ENCODE measurements around the gene HOXB2. TPM values are rescaled to one million over a fixed set of nuclear protein-coding genes. Genes with fewer than 3 reads are reported as not detected.

Gene HOXB2
- total RNA-seq, 1 experiment from 2014 or later, result 34.5 TPM

DNA sequence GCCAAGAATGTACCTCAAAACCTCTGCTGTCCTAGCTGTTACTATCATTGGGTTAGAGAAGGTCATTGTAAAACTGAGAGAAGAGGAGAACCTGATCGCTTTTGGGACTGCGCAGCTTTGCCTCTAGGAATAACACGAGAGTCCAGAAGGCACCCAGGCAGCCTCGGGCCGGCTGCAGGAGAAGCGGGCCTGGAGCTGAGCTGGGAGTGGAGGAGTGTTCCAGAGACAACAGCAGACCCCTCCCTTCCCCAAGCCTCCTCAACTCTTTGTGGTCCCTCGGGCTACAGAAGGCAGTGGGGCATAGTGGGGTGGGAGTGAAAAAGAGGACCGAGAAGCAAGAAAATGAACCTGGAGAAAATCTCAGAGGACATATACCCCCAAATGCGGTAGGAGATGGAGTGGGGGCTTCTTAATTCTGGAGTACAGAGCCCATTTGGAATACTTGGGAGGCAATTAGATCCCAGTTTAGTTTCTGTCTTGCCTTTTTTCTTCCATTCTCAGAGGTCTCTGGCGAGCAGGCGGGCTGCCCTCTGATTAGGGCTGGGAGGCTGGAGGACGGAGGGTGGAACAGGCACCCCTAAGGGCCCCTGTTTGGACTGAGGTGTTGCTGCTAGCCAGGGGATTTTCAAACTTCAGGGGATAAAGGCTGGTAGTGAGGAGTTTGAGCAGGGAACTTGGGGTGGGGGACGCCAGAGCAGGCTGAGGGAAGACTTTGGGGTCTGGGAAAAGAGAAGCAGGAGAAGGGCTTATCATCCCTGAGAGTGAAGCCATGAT lies 13.3 kb upstream of the HOXB2 start:
- no peaks in the 10 kb centered on the region for H3K36me3 ChIP-seq (ENCODE audit: insufficient read depth, low read length, poor library complexity, severe bottlenecking)
- H3K4me1 ChIP-seq (ENCODE audit: insufficient read depth, low read length, poor library complexity, severe bottlenecking), result peaks cover 64% of the 10 kb centered on the region
- H3K27ac ChIP-seq (ENCODE audit: low read depth, low read length, poor library complexity, severe bottlenecking), result no peak overlapping the region
- DNase-seq (ENCODE audit: low spot score), result no peak
- TF ChIP-seq EZH2 (IDR thresholded peaks at IDR 0.05; ENCODE audit: borderline replicate concordance, low read depth, low read length, poor library complexity, severe bottlenecking), result no peak
- TF ChIP-seq, protein P1, sequence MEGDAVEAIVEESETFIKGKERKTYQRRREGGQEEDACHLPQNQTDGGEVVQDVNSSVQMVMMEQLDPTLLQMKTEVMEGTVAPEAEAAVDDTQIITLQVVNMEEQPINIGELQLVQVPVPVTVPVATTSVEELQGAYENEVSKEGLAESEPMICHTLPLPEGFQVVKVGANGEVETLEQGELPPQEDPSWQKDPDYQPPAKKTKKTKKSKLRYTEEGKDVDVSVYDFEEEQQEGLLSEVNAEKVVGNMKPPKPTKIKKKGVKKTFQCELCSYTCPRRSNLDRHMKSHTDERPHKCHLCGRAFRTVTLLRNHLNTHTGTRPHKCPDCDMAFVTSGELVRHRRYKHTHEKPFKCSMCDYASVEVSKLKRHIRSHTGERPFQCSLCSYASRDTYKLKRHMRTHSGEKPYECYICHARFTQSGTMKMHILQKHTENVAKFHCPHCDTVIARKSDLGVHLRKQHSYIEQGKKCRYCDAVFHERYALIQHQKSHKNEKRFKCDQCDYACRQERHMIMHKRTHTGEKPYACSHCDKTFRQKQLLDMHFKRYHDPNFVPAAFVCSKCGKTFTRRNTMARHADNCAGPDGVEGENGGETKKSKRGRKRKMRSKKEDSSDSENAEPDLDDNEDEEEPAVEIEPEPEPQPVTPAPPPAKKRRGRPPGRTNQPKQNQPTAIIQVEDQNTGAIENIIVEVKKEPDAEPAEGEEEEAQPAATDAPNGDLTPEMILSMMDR (conservative IDR thresholded peaks at IDR 0.05; ENCODE audit: low read depth, low read length), result no peak
- no peaks in the 10 kb centered on the region for H3K27me3 ChIP-seq (replicated peaks; ENCODE audit: insufficient read depth, low read depth, low read length, poor library complexity)
- CTCF ChIA-PET, result no interaction called here
- H3K4me3 ChIP-seq (ENCODE audit: low read depth, low read length, poor library complexity, severe bottlenecking), result no peak overlapping the region
- POLR2A ChIA-PET (ENCODE audit: low non-redundant PET), result interaction anchor here (0.6 kb wide), 1 partner anchor 13 kb away, joined by 3 read pairs; no protein-coding TSS in a partner anchor
- intact Hi-C loops (cut with micrococcal nuclease; ENCODE audit: unreplicated experiment), result no loop called here
- no peaks in the 10 kb centered on the region for H3K9me3 ChIP-seq (ENCODE audit: low read depth, low read length, poor library complexity, severe bottlenecking)
- BruUV-seq (replicated peaks), result no TSS peak

DNA sequence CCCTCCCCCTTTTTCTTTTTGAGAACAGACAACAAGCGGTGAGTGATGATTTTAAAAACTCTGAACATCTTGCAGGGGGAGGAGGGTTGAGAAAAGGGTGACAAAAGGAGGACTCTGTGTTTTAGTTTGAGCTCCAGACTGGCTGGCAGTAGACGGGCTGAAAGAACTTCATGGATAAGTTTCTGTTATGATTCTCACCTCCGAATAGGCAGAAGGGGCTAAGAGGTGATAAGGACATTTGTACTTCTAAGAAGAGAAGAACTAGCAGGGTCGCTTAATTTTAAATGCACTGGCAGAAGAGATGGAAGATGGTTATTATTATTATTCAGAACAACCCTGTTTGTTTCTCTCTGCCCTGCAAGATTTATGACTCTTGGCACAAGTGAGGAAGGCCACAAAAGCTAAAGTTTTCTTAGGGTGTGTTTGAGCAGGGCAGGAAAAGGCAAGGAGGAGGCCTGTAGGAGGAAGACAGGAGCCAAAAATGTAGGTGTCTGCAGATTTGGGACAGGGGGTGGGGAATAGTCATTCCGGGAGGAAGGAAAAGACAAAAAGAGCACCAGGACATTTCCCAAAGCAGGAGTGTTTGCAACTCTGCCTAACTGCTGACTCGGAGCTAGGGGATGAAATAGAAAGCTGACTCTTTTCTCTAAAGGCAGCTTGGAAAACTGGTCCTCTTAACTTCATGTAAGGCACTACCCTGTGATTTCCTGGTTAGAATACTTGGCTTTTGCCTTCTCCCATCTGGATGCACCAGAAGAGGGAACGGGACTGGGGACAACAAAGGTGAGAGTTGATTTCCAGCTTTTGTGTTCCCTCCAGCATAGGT lies 11.9 kb upstream of the HOXB2 start:
- intact Hi-C loops (cut with micrococcal nuclease; ENCODE audit: unreplicated experiment), result no loop called here
- H3K4me1 ChIP-seq (ENCODE audit: insufficient read depth, low read length, poor library complexity, severe bottlenecking), result peaks cover 50% of the 10 kb centered on the region
- ChIA-PET CTCF (interaction anchor here (0.6 kb wide), 1 partner anchor 185 kb away, joined by 3 read pairs; no protein-coding TSS in a partner anchor), POLR2A (ENCODE audit: low non-redundant PET) (interaction anchor here (0.5 kb wide), 1 partner anchor 14 kb away, joined by 4 read pairs; no protein-coding TSS in a partner anchor)
- H3K9me3 ChIP-seq (ENCODE audit: low read depth, low read length, poor library complexity, severe bottlenecking), result no peaks in the 10 kb centered on the region
- no peaks in the 10 kb centered on the region for H3K27me3 ChIP-seq (replicated peaks; ENCODE audit: insufficient read depth, low read depth, low read length, poor library complexity)
- no TSS peak for BruUV-seq (replicated peaks)
- peaks cover 7% of the 10 kb centered on the region for H3K36me3 ChIP-seq (ENCODE audit: insufficient read depth, low read length, poor library complexity, severe bottlenecking)
- DNase-seq (ENCODE audit: low spot score), result peak; percentile 53
- H3K4me3 ChIP-seq (ENCODE audit: low read depth, low read length, poor library complexity, severe bottlenecking), result no peak overlapping the region
- TF ChIP-seq, protein P1 (conservative IDR thresholded peaks at IDR 0.05; ENCODE audit: low read depth, low read length), result no peak
- TF ChIP-seq EZH2 (IDR thresholded peaks at IDR 0.05; ENCODE audit: borderline replicate concordance, low read depth, low read length, poor library complexity, severe bottlenecking), result no peak
- H3K27ac ChIP-seq (ENCODE audit: low read depth, low read length, poor library complexity, severe bottlenecking), result peak overlapping the region; percentile 37

DNA sequence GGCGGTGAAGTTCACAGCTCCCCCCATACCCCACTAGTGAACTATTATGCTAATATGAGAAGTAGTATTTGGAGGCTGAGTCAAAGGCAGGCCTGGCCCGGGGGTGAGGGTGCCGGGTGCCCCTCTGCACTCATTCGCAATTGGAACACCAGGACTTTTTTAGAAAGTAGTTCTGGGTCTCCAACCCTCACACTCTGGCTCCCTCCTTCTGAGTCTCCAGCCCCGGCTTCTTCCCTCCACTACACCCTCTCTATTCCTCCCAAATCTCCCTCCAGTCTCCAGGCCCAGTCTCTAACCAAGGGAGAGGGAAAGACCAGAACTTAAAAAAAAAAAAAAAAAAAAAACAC lies 11.3 kb upstream of the HOXB2 start:
- TF ChIP-seq EZH2 (IDR thresholded peaks at IDR 0.05; ENCODE audit: borderline replicate concordance, low read depth, low read length, poor library complexity, severe bottlenecking), result no peak
- TF ChIP-seq, protein P1 (conservative IDR thresholded peaks at IDR 0.05; ENCODE audit: low read depth, low read length), result no peak
- H3K4me1 ChIP-seq (ENCODE audit: insufficient read depth, low read length, poor library complexity, severe bottlenecking), result peaks cover 45% of the 10 kb centered on the region
- H3K4me3 ChIP-seq (ENCODE audit: low read depth, low read length, poor library complexity, severe bottlenecking), result peak overlapping the region; percentile 47
- ChIA-PET CTCF (interaction anchor here (0.6 to 0.7 kb wide), 2 partner anchors 10 to 185 kb away, joined by 3 read pairs; no protein-coding TSS in a partner anchor), POLR2A (ENCODE audit: low non-redundant PET) (no interaction called here)
- no peaks in the 10 kb centered on the region for H3K27me3 ChIP-seq (replicated peaks; ENCODE audit: insufficient read depth, low read depth, low read length, poor library complexity)
- no peak for DNase-seq (ENCODE audit: low spot score)
- peaks cover 12% of the 10 kb centered on the region for H3K36me3 ChIP-seq (ENCODE audit: insufficient read depth, low read length, poor library complexity, severe bottlenecking)
- intact Hi-C loops (cut with micrococcal nuclease; ENCODE audit: unreplicated experiment), result no loop called here
- peak overlapping the region; percentile 26 for H3K27ac ChIP-seq (ENCODE audit: low read depth, low read length, poor library complexity, severe bottlenecking)
- no TSS peak for BruUV-seq (replicated peaks)
- H3K9me3 ChIP-seq (ENCODE audit: low read depth, low read length, poor library complexity, severe bottlenecking), result no peaks in the 10 kb centered on the region

Measured in A673 (cell line).